Measurements from ENCODE around the gene DNAH3.
"Not testable (repeated sequence)": the region's sequence is repeated elsewhere in the genome, so short reads cannot be mapped to it uniquely, and the experiment has no call there.

The DNAH3 gene

GRCh38 chr16:21156767-21157467 lies 6.3 kb upstream of the DNAH3 start:
- Histone ChIP-seq H3K79me2 (ENCODE audit: control insufficient read depth, insufficient read depth, low read length, unreplicated experiment) (no peaks in the 10 kb centered on the region), H3K27ac (ENCODE audit: low read depth, low read length) (no peak overlapping the region), H3K27me3 (ENCODE audit: insufficient read depth, low read length) (no peaks in the 10 kb centered on the region), H3K4me3 (ENCODE audit: low read depth, low read length) (no peak overlapping the region), H2AFZ (ENCODE audit: low read length, unreplicated experiment) (no peak overlapping the region), H3K36me3 (ENCODE audit: insufficient read depth, low read length) (no peaks in the 10 kb centered on the region; the same call in 1 of the 2 replicates), H3K4me1 (ENCODE audit: control insufficient read depth, insufficient read depth, low read length, unreplicated experiment) (peaks cover 11% of the 10 kb centered on the region)

DNA sequence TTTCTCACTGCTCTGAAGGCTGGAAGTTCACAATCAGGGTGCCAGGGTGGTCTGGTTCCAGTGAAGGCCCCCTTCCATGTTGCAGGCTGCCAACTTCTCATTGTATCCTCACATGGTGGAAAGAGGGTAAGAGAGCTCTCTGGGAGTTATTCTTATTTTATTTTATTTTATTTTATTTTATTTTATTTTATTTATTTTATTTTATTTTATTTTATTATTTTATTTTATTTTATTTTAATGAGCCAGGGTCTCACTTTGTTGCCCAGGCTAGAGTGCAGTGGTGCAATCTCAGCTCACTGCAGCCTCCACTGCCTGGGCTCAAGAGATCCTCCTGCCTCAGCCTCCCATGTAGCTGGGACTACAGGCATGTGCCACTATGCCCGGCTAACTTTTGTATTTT lies 5.4 kb upstream of the DNAH3 start:
- not testable (repeated sequence) for H3K36me3 ChIP-seq (ENCODE audit: insufficient read depth, low read length); H3K79me2 ChIP-seq (ENCODE audit: control insufficient read depth, insufficient read depth, low read length, unreplicated experiment); H3K4me1 ChIP-seq (ENCODE audit: control insufficient read depth, insufficient read depth, low read length, unreplicated experiment); H3K27ac ChIP-seq (ENCODE audit: low read depth, low read length); H3K27me3 ChIP-seq (ENCODE audit: insufficient read depth, low read length); H2AFZ ChIP-seq (ENCODE audit: low read length, unreplicated experiment); H3K4me3 ChIP-seq (ENCODE audit: low read depth, low read length)

GRCh38 chr16:21153124-21153729 lies 2.6 kb upstream of the DNAH3 start:
- H3K36me3 ChIP-seq (ENCODE audit: insufficient read depth, low read length); H3K79me2 ChIP-seq (ENCODE audit: control insufficient read depth, insufficient read depth, low read length, unreplicated experiment); H3K27ac ChIP-seq (ENCODE audit: low read depth, low read length); H2AFZ ChIP-seq (ENCODE audit: low read length, unreplicated experiment); H3K4me3 ChIP-seq (ENCODE audit: low read depth, low read length); H3K4me1 ChIP-seq (ENCODE audit: control insufficient read depth, insufficient read depth, low read length, unreplicated experiment): not testable (repeated sequence)
- H3K27me3 ChIP-seq (ENCODE audit: insufficient read depth, low read length), result peaks cover 21% of the 10 kb centered on the region

GRCh38 chr16:21152160-21153030 lies 1.7 kb upstream of the DNAH3 start:
- not testable (repeated sequence) for H3K27ac ChIP-seq (ENCODE audit: low read depth, low read length); H3K4me1 ChIP-seq (ENCODE audit: control insufficient read depth, insufficient read depth, low read length, unreplicated experiment); H2AFZ ChIP-seq (ENCODE audit: low read length, unreplicated experiment); H3K36me3 ChIP-seq (ENCODE audit: insufficient read depth, low read length); H3K4me3 ChIP-seq (ENCODE audit: low read depth, low read length); H3K79me2 ChIP-seq (ENCODE audit: control insufficient read depth, insufficient read depth, low read length, unreplicated experiment)
- peaks cover 28% of the 10 kb centered on the region for H3K27me3 ChIP-seq (ENCODE audit: insufficient read depth, low read length)

DNA sequence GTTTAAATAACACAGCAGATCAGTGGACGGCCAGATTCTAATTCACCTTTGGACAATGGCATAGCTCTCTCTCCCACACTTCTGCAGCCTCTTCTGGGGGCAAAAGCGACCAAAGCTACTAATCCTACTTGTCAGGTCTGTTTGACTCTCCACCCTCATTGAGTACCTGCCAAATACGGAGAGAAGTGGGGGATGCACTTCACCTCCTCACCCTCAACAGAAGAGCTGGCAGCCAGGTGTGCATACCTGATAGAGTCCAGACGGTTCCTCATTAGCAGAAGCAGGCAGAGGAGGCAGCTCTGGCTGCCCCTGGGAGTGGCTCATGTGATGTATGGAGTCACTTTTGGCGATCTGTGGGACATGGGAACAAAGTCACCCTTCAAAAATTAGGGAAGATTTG lies 4.9 kb downstream of the DNAH3 start:
- Histone ChIP-seq H2AFZ (ENCODE audit: low read length, unreplicated experiment) (no peak overlapping the region), H3K36me3 (ENCODE audit: insufficient read depth, low read length) (no peaks in the 10 kb centered on the region), H3K79me2 (ENCODE audit: control insufficient read depth, insufficient read depth, low read length, unreplicated experiment) (no peaks in the 10 kb centered on the region), H3K4me1 (ENCODE audit: control insufficient read depth, insufficient read depth, low read length, unreplicated experiment) (no peaks in the 10 kb centered on the region), H3K27me3 (ENCODE audit: insufficient read depth, low read length) (peaks cover 68% of the 10 kb centered on the region), H3K27ac (ENCODE audit: low read depth, low read length) (no peak overlapping the region), H3K4me3 (ENCODE audit: low read depth, low read length) (no peak overlapping the region)

GRCh38 chr16:21134053-21134452 lies 16.6 kb downstream of the DNAH3 start:
- no peak overlapping the region for H3K27ac ChIP-seq (ENCODE audit: low read depth, low read length)
- no peaks in the 10 kb centered on the region for H3K79me2 ChIP-seq (ENCODE audit: control insufficient read depth, insufficient read depth, low read length, unreplicated experiment)
- H3K4me1 ChIP-seq (ENCODE audit: control insufficient read depth, insufficient read depth, low read length, unreplicated experiment), result no peaks in the 10 kb centered on the region
- no peaks in the 10 kb centered on the region for H3K36me3 ChIP-seq (ENCODE audit: insufficient read depth, low read length)
- H3K27me3 ChIP-seq (ENCODE audit: insufficient read depth, low read length), result peaks cover 54% of the 10 kb centered on the region
- H3K4me3 ChIP-seq (ENCODE audit: low read depth, low read length), result no peak overlapping the region
- no peak overlapping the region for H2AFZ ChIP-seq (ENCODE audit: low read length, unreplicated experiment)

DNA sequence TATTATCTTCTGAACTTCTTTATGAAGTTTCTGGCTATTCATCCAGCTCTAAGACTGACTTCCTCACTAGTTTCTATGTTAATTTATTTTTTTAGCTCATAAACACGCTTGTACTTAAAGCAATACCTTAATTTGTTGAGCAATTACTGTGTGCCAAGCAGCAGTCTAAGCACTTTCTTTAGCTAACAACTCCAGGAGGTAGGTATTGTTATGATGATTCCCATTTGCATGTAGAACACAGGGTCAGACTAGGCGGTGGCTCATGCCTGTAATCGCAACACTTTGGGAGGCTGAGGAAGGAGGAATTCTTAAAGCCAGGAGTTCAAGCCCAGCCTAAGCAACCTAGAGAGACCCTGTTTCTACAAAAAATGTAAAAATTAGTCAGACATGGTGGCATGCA lies 19.8 kb downstream of the DNAH3 start:
- Histone ChIP-seq H3K27ac (ENCODE audit: low read depth, low read length) (no peak overlapping the region), H3K4me3 (ENCODE audit: low read depth, low read length) (no peak overlapping the region)

DNA sequence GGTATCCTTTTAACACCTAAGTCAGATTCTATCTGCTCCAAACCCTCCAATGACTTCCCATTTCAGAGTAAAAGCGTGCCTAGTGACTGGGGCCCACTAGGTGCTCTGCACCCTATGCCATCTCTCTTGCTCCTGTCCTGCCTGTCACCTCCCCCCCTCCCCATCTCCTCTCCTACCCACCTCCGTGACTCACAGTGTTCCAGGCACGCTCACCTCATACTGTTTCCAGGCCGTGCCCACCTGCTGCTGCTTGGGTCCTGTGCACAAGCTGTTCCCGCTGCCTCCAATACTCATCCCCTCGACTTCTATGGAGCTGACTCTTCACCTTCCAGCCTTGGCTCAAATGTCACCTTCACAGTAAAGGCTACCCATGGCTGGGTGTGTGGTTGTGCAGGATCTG lies 21.7 kb downstream of the DNAH3 start:
- Histone ChIP-seq H2AFZ (ENCODE audit: low read length, unreplicated experiment) (no peak overlapping the region), H3K36me3 (ENCODE audit: insufficient read depth, low read length) (no peaks in the 10 kb centered on the region), H3K4me1 (ENCODE audit: control insufficient read depth, insufficient read depth, low read length, unreplicated experiment) (no peaks in the 10 kb centered on the region)

More for the DNA sequence above, 19.8 kb downstream of the DNAH3 start:
- Histone ChIP-seq H3K36me3 (ENCODE audit: insufficient read depth, low read length) (no peaks in the 10 kb centered on the region), H3K27me3 (ENCODE audit: insufficient read depth, low read length) (peaks cover 57% of the 10 kb centered on the region), H3K79me2 (ENCODE audit: control insufficient read depth, insufficient read depth, low read length, unreplicated experiment) (no peaks in the 10 kb centered on the region), H3K4me1 (ENCODE audit: control insufficient read depth, insufficient read depth, low read length, unreplicated experiment) (no peaks in the 10 kb centered on the region), H2AFZ (ENCODE audit: low read length, unreplicated experiment) (no peak overlapping the region)

GRCh38 chr16:21126518-21126917 lies 24.1 kb downstream of the DNAH3 start:
- Histone ChIP-seq H3K36me3 (ENCODE audit: insufficient read depth, low read length) (no peaks in the 10 kb centered on the region), H3K27me3 (ENCODE audit: insufficient read depth, low read length) (peaks cover 41% of the 10 kb centered on the region), H2AFZ (ENCODE audit: low read length, unreplicated experiment) (no peak overlapping the region), H3K4me3 (ENCODE audit: low read depth, low read length) (no peak overlapping the region), H3K4me1 (ENCODE audit: control insufficient read depth, insufficient read depth, low read length, unreplicated experiment) (no peaks in the 10 kb centered on the region), H3K79me2 (ENCODE audit: control insufficient read depth, insufficient read depth, low read length, unreplicated experiment) (no peaks in the 10 kb centered on the region), H3K27ac (ENCODE audit: low read depth, low read length) (no peak overlapping the region)

More for the DNA sequence above, 21.7 kb downstream of the DNAH3 start:
- H3K4me3 ChIP-seq (ENCODE audit: low read depth, low read length), result no peak overlapping the region
- H3K27ac ChIP-seq (ENCODE audit: low read depth, low read length), result no peak overlapping the region
- H3K27me3 ChIP-seq (ENCODE audit: insufficient read depth, low read length), result peaks cover 55% of the 10 kb centered on the region
- H3K79me2 ChIP-seq (ENCODE audit: control insufficient read depth, insufficient read depth, low read length, unreplicated experiment), result no peaks in the 10 kb centered on the region

GRCh38 chr16:21125191-21125590 lies 25.5 kb downstream of the DNAH3 start:
- Histone ChIP-seq H2AFZ (ENCODE audit: low read length, unreplicated experiment) (no peak overlapping the region), H3K36me3 (ENCODE audit: insufficient read depth, low read length) (no peaks in the 10 kb centered on the region), H3K27ac (ENCODE audit: low read depth, low read length) (no peak overlapping the region), H3K27me3 (ENCODE audit: insufficient read depth, low read length) (peaks cover 32% of the 10 kb centered on the region), H3K79me2 (ENCODE audit: control insufficient read depth, insufficient read depth, low read length, unreplicated experiment) (no peaks in the 10 kb centered on the region), H3K4me1 (ENCODE audit: control insufficient read depth, insufficient read depth, low read length, unreplicated experiment) (no peaks in the 10 kb centered on the region), H3K4me3 (ENCODE audit: low read depth, low read length) (no peak overlapping the region)
